ENCODE data around the gene TMEM9. TPM values are rescaled to one million over a fixed set of nuclear protein-coding genes. Genes with fewer than 3 reads are reported as not detected.

Gene TMEM9
- total RNA-seq, 4 donors from 2014 or later, result 38.1 to 50.8 (median 40.7) TPM

DNA sequence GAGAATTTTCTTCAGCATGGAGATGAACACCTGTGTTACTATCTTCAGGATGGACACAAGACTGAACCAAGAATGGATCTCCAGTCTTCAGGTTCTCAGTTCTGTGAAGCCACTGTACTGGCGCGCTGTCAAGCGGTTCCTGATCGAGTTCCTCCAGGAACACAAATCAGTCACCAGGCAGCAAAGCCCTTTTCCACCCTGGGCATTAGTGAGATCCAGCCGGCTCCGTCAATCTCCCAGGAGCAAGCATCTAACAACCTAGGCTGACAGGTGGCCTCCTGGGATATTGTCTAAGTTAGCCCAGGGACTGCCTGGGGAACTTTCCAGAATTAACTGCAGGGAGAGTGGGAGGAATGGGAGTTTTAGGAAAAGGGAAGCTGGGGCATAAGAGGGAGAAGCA is 26.6 kb upstream of the TMEM9 start:
- 90% methylated on average over 6 of the region's 6 CpGs for WGBS
- Histone ChIP-seq H3K4me3 (no peak overlapping the region), H3K4me1 (peaks cover 14% of the 10 kb centered on the region), H3K9me3 (no peaks in the 10 kb centered on the region), H3K27ac (no peak overlapping the region), H3K27me3 (peaks cover 3% of the 10 kb centered on the region), H3K36me3 (no peaks in the 10 kb centered on the region)
- TF ChIP-seq, protein P1, sequence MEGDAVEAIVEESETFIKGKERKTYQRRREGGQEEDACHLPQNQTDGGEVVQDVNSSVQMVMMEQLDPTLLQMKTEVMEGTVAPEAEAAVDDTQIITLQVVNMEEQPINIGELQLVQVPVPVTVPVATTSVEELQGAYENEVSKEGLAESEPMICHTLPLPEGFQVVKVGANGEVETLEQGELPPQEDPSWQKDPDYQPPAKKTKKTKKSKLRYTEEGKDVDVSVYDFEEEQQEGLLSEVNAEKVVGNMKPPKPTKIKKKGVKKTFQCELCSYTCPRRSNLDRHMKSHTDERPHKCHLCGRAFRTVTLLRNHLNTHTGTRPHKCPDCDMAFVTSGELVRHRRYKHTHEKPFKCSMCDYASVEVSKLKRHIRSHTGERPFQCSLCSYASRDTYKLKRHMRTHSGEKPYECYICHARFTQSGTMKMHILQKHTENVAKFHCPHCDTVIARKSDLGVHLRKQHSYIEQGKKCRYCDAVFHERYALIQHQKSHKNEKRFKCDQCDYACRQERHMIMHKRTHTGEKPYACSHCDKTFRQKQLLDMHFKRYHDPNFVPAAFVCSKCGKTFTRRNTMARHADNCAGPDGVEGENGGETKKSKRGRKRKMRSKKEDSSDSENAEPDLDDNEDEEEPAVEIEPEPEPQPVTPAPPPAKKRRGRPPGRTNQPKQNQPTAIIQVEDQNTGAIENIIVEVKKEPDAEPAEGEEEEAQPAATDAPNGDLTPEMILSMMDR (IDR thresholded peaks at IDR 0.05), result no peak
- TF ChIP-seq EP300 (IDR thresholded peaks at IDR 0.05), result no peak
- no peak for TF ChIP-seq POLR2AphosphoS5 (IDR thresholded peaks at IDR 0.05)
- no peak for TF ChIP-seq POLR2A (IDR thresholded peaks at IDR 0.05)
- peak in 1 of 2 donors; percentile 44 for DNase-seq (ENCODE audit: low spot score in 2 of 2)

DNA sequence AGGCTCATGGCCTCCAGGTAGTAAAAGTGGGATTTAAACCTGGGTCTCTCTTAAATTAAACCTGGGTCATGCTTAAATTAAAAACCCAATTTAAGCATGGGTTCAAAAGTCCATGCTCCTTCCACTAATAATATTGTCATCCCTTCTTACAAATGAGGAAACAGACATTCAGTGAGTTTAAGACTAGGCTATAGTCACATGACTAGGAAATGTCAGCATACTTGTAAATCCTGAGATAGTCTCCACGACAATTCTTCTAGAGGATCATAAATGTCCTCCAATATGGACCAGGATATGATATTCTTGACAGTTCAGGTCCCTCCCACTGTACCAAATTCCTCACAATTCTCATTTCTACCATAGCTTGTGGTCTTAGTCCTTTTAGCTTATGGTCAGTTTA is 25.9 kb upstream of the TMEM9 start:
- H3K4me1 ChIP-seq, result peaks cover 11% of the 10 kb centered on the region
- no peaks in the 10 kb centered on the region for H3K9me3 ChIP-seq
- no peak overlapping the region for H3K4me3 ChIP-seq
- DNase-seq (ENCODE audit: low spot score in 2 of 2), result no peak
- no peak overlapping the region for H3K27ac ChIP-seq
- WGBS, result 72% methylated on average over 1 of the region's 1 CpG
- no peaks in the 10 kb centered on the region for H3K36me3 ChIP-seq
- TF ChIP-seq EP300 (IDR thresholded peaks at IDR 0.05) (no peak), POLR2AphosphoS5 (IDR thresholded peaks at IDR 0.05) (no peak), POLR2A (IDR thresholded peaks at IDR 0.05) (no peak)
- TF ChIP-seq, protein P1 (IDR thresholded peaks at IDR 0.05), result no peak
- H3K27me3 ChIP-seq, result peaks cover 3% of the 10 kb centered on the region

DNA sequence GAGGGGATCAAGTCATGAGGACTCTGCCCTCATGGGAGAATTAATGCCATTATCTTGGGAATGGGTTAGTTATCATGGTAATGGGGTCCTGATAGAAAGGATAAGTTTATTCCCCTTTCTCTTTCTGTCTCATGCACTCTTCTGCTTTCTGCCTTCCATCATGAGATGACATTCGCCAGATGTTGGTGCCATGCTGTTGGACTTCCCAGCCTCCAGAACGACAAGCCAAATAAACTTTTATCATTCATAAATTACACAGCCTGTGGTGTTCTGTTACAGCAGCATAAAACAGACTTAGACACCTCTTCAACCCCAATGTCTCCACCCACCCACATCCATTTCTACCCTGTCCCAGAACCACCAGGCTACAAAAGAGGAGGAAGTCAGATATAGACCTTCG is 24.4 kb upstream of the TMEM9 start:
- peaks cover 3% of the 10 kb centered on the region for H3K27me3 ChIP-seq
- WGBS, result 54% methylated on average over 3 of the region's 3 CpGs
- H3K4me1 ChIP-seq, result no peaks in the 10 kb centered on the region
- TF ChIP-seq POLR2A (IDR thresholded peaks at IDR 0.05), result no peak
- TF ChIP-seq, protein P1 (IDR thresholded peaks at IDR 0.05), result no peak
- TF ChIP-seq POLR2AphosphoS5 (IDR thresholded peaks at IDR 0.05), result no peak
- no peak for TF ChIP-seq EP300 (IDR thresholded peaks at IDR 0.05)
- no peak overlapping the region for H3K4me3 ChIP-seq
- H3K27ac ChIP-seq, result no peak overlapping the region
- no peaks in the 10 kb centered on the region for H3K36me3 ChIP-seq
- H3K9me3 ChIP-seq, result no peaks in the 10 kb centered on the region
- DNase-seq (ENCODE audit: low spot score in 2 of 2), result no peak

DNA sequence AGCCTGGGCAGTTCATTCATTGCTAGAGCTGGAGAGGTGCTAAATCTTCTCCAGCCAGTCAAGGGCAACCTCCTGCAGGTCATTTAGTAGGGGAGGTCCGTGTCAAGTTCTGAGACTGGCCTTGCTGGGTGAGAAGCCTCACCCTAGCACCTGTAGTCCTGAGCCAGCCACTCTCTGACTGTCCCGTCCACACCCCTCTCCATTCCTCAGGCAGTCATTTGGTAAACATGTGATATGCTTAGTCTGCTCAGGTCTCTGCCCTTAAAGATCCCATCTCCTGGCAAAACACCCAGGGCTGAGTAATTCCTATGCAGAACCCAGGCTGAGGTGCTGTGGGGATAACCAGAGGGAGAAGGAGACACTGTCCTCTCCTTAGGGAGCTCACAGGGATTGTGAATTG is 22.7 kb upstream of the TMEM9 start:
- 52% methylated on average over 2 of the region's 2 CpGs for WGBS
- H3K27ac ChIP-seq, result no peak overlapping the region

DNA sequence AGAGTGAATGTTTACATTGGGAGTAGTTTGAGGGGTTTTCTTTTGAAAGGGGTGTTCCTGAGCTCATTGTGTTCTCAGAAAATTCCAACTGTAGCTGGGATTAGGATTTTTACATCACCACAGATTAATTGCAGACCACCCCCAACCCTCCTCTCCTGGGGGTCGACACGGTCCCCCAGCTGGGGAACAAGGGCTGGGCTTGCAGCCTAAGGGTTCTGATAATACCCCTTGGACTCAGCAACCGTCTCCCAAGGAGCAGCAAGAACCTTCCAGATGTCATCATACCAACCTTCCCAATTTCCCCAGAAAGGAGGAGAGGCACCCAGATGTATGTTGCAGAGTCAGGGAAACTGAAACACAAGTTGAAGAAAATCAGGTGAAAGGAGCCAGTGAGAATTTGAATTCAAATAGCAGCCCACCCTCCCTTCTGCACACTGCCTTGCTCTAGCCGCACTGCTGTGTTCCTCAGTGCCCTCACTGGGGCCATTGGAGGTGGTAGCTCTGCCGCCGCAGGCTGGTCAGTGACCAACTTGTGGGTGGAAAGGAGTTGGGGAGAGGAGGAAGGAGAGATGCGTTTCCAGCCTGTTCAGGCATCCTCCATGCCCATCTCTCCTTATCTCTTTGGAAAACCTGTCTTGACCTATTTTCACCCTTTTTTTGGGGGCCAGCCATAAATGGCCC is 21.7 kb upstream of the TMEM9 start:
- Histone ChIP-seq H3K4me1 (peaks cover 6% of the 10 kb centered on the region), H3K27ac (no peak overlapping the region), H3K9me3 (no peaks in the 10 kb centered on the region), H3K4me3 (no peak overlapping the region), H3K27me3 (peaks cover 3% of the 10 kb centered on the region), H3K36me3 (no peaks in the 10 kb centered on the region)
- DNase-seq (ENCODE audit: low spot score in 2 of 2), result no peak
- no peak for TF ChIP-seq POLR2A (IDR thresholded peaks at IDR 0.05)
- TF ChIP-seq POLR2AphosphoS5 (IDR thresholded peaks at IDR 0.05), result no peak
- TF ChIP-seq, protein P1 (IDR thresholded peaks at IDR 0.05), result no peak
- no peak for TF ChIP-seq EP300 (IDR thresholded peaks at IDR 0.05)
- WGBS, result 80% methylated on average over 7 of the region's 7 CpGs

More for the DNA sequence above, 22.7 kb upstream of the TMEM9 start:
- Histone ChIP-seq H3K27me3 (peaks cover 3% of the 10 kb centered on the region), H3K4me3 (no peak overlapping the region), H3K9me3 (no peaks in the 10 kb centered on the region), H3K4me1 (no peaks in the 10 kb centered on the region), H3K36me3 (no peaks in the 10 kb centered on the region)
- peak in 1 of 2 donors; percentile 21 for DNase-seq (ENCODE audit: low spot score in 2 of 2)
- TF ChIP-seq POLR2AphosphoS5 (IDR thresholded peaks at IDR 0.05), result no peak
- TF ChIP-seq, protein P1 (IDR thresholded peaks at IDR 0.05), result no peak
- TF ChIP-seq POLR2A (IDR thresholded peaks at IDR 0.05), result no peak
- TF ChIP-seq EP300 (IDR thresholded peaks at IDR 0.05), result no peak
